KMS-11 (cell line): ENCODE measurements around the gene EEFSEC.

ENCODE experiments used
- H2AFZ ChIP-seq: fragments of 200-600 bp; sonication (generic); 2 replicates; pipeline ENCODE4 v1.6.1; 2016; ENCODE audit warnings: antibody characterized with exemption, mixed run types, low read depth
- H3K27ac ChIP-seq: fragments of 200-600 bp; sonication (generic); 2 replicates; pipeline ENCODE4 v1.6.1; 2016; ENCODE audit warnings: mild to moderate bottlenecking, mixed run types
- H3K27me3 ChIP-seq: fragments of 200-600 bp; sonication (generic); 2 replicates; pipeline ENCODE4 v1.6.1; 2017; ENCODE audit warnings: mild to moderate bottlenecking, low read depth, mixed run types, moderate library complexity; ENCODE audit not compliant: insufficient read depth
- H3K36me3 ChIP-seq: fragments of 200-600 bp; sonication (generic); 2 replicates; pipeline ENCODE4 v1.6.1; 2017; ENCODE audit warnings: mild to moderate bottlenecking, mixed run types; ENCODE audit not compliant: insufficient read depth
- H3K4me1 ChIP-seq: fragments of 200-600 bp; sonication (generic); 2 replicates; pipeline ENCODE4 v1.6.1; 2016; ENCODE audit warnings: mild to moderate bottlenecking, low read depth, mixed run types; ENCODE audit not compliant: poor library complexity, severe bottlenecking
- H3K4me2 ChIP-seq: fragments of 200-600 bp; sonication (generic); 2 replicates; pipeline ENCODE4 v1.7.0; 2016; ENCODE audit warnings: mild to moderate bottlenecking, mixed run types
- H3K4me3 ChIP-seq: fragments of 200-600 bp; sonication (generic); IDR thresholded peaks from 2 replicates; pipeline ENCODE4 v1.6.1; 2017; ENCODE audit warnings: low read depth, low read length, mixed read lengths; ENCODE audit not compliant: insufficient read depth
- H3K79me2 ChIP-seq: fragments of 200-600 bp; sonication (generic); 2 replicates; pipeline ENCODE4 v1.6.1; 2016; ENCODE audit warnings: low read depth, mixed run types; ENCODE audit not compliant: insufficient read depth
- H3K9ac ChIP-seq: fragments of 200-600 bp; sonication (generic); 2 replicates; pipeline ENCODE4 v1.6.1; 2016; ENCODE audit warnings: mild to moderate bottlenecking, mixed run types
- H4K20me1 ChIP-seq: fragments of 200-600 bp; sonication (generic); 2 replicates; pipeline ENCODE4 v1.6.1; 2016; ENCODE audit warnings: mild to moderate bottlenecking, mixed run types; ENCODE audit not compliant: insufficient read depth
- CTCF ChIP-seq: fragments of 200-600 bp; sonication (generic); conservative IDR thresholded peaks from 2 replicates; pipeline ENCODE4 v1.6.1; 2017; ENCODE audit warnings: low read depth, mild to moderate bottlenecking, antibody characterized with exemption, low read length, moderate library complexity, mixed read lengths

The EEFSEC gene

GRCh38 chr3:128328546-128329458, 175.5 kb downstream of the EEFSEC start:
- H3K9ac ChIP-seq, result no peak overlapping the region
- no peaks in the 10 kb centered on the region for H4K20me1 ChIP-seq
- H3K4me2 ChIP-seq, result no peak overlapping the region
- no peak overlapping the region for H3K4me3 ChIP-seq
- no peak overlapping the region for H2AFZ ChIP-seq
- no peaks in the 10 kb centered on the region for H3K36me3 ChIP-seq
- H3K4me1 ChIP-seq, result peaks cover 6% of the 10 kb centered on the region
- TF ChIP-seq CTCF, result no peak
- H3K27ac ChIP-seq, result no peak overlapping the region
- no peaks in the 10 kb centered on the region for H3K27me3 ChIP-seq
- H3K79me2 ChIP-seq, result no peaks in the 10 kb centered on the region

GRCh38 chr3:128329491-128330213, 176.4 kb downstream of the EEFSEC start:
- H4K20me1 ChIP-seq, result no peaks in the 10 kb centered on the region
- peaks cover 6% of the 10 kb centered on the region for H3K4me1 ChIP-seq
- H3K4me2 ChIP-seq, result no peak overlapping the region
- no peaks in the 10 kb centered on the region for H3K27me3 ChIP-seq
- no peak overlapping the region for H2AFZ ChIP-seq
- TF ChIP-seq CTCF, result no peak
- H3K79me2 ChIP-seq, result no peaks in the 10 kb centered on the region
- H3K4me3 ChIP-seq, result no peak overlapping the region
- no peak overlapping the region for H3K27ac ChIP-seq
- H3K9ac ChIP-seq, result no peak overlapping the region
- H3K36me3 ChIP-seq, result no peaks in the 10 kb centered on the region

GRCh38 chr3:128330214-128330842, 177.0 kb downstream of the EEFSEC start:
- Histone ChIP-seq H3K79me2 (no peaks in the 10 kb centered on the region), H3K9ac (no peak overlapping the region), H2AFZ (no peak overlapping the region), H3K27ac (no peak overlapping the region), H4K20me1 (no peaks in the 10 kb centered on the region), H3K4me1 (peaks cover 6% of the 10 kb centered on the region), H3K27me3 (no peaks in the 10 kb centered on the region), H3K4me2 (no peak overlapping the region), H3K36me3 (no peaks in the 10 kb centered on the region), H3K4me3 (no peak overlapping the region)
- TF ChIP-seq CTCF, result no peak

GRCh38 chr3:128334086-128334645, 180.9 kb downstream of the EEFSEC start:
- Histone ChIP-seq H3K27ac (no peak overlapping the region), H3K4me1 (no peaks in the 10 kb centered on the region), H3K36me3 (no peaks in the 10 kb centered on the region), H3K9ac (no peak overlapping the region), H4K20me1 (no peaks in the 10 kb centered on the region), H3K4me3 (no peak overlapping the region), H3K4me2 (no peak overlapping the region), H3K79me2 (no peaks in the 10 kb centered on the region), H3K27me3 (no peaks in the 10 kb centered on the region), H2AFZ (no peak overlapping the region)
- no peak for TF ChIP-seq CTCF
